AG10803 (cell line): ENCODE measurements around the gene ATAD3C.
A peak's percentile ranks its signal among the peaks of the same experiment; 100 is the strongest.
"Not testable (repeated sequence)": the region's sequence is repeated elsewhere in the genome, so short reads cannot be mapped to it uniquely, and the experiment has no call there.

Source experiments
- DNase-seq: peaks from one replicate; pipeline ENCODE4 v3.0.0; 2010; ENCODE audit warnings: low read depth
- H3K4me3 ChIP-seq: 2 replicates; pipeline ENCODE4 v1.5.1; 2011; ENCODE audit warnings: mild to moderate bottlenecking, low read length, control low read depth
- TF ChIP-seq, protein P1 (sequence below): conservative IDR thresholded peaks from 2 replicates; pipeline ENCODE4 v1.5.1; 2011; ENCODE audit warnings: mild to moderate bottlenecking, low read length, control low read depth, inconsistent platforms

Gene ATAD3C

DNA sequence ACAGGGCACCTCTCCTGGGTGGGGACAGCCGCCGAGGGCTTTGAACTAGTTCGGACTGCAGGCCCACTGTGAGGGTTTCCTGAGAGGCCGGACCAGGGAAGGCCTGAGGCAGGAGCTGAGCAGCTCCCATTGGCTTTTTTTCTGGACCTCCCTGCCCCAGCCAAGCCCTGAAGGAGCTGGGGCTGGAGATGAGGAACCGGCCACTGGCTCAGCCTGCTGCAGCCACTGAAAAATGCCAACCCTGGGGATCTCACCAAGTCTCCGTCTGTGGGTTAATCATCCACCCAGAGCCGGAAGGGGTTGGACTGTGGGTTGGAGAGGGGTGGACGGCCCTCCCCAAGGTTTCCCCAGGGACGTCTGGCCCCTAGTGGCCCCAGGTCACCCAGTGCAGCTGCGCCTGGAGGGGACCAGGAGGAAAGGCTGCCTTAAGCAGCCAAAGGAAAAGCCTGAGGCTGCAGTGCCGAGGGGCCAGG, 11.5 kb upstream of the ATAD3C start:
- DNase-seq, result no peak
- TF ChIP-seq, protein P1, sequence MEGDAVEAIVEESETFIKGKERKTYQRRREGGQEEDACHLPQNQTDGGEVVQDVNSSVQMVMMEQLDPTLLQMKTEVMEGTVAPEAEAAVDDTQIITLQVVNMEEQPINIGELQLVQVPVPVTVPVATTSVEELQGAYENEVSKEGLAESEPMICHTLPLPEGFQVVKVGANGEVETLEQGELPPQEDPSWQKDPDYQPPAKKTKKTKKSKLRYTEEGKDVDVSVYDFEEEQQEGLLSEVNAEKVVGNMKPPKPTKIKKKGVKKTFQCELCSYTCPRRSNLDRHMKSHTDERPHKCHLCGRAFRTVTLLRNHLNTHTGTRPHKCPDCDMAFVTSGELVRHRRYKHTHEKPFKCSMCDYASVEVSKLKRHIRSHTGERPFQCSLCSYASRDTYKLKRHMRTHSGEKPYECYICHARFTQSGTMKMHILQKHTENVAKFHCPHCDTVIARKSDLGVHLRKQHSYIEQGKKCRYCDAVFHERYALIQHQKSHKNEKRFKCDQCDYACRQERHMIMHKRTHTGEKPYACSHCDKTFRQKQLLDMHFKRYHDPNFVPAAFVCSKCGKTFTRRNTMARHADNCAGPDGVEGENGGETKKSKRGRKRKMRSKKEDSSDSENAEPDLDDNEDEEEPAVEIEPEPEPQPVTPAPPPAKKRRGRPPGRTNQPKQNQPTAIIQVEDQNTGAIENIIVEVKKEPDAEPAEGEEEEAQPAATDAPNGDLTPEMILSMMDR, result no peak
- H3K4me3 ChIP-seq, result no peak overlapping the region

DNA sequence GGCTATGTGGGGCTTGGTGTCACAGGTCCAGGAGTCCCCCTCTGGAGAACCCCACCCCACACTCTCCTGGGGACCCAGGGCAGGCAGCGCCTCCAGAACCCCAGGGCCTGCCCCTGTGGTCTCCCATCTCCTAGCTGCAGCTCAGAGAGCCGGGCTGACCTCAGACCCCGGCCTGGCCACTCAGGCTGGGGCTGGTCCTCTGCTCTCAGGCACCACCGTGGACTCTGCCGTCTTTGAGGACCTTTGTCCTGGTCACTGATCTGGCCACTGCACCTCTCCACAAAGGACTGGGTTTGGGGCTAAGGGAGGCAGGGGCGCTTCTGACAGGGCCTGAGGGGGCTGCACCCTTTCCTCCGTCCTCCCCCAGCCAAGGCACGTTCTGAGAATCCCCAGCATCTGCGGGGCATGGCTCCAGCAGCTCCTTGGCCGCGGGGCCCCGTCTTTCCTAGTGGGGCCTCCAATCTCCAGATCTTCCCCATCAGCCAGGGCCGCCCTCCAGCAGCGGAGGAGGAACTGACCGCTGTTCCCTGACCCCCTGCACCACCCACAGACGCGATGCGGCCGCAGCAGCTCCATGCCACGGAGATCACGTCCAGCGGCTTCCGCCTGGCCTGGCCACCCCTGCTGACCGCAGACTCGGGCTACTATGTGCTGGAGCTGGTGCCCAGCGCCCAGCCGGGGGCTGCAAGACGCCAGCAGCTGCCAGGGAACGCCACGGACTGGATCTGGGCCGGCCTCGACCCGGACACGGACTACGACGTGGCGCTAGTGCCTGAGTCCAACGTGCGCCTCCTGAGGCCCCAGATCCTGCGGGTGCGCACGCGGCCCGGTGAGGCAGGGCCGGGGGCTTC, 10.7 kb upstream of the ATAD3C start:
- TF ChIP-seq, protein P1, result no peak
- no peak for DNase-seq
- H3K4me3 ChIP-seq, result no peak overlapping the region

DNA sequence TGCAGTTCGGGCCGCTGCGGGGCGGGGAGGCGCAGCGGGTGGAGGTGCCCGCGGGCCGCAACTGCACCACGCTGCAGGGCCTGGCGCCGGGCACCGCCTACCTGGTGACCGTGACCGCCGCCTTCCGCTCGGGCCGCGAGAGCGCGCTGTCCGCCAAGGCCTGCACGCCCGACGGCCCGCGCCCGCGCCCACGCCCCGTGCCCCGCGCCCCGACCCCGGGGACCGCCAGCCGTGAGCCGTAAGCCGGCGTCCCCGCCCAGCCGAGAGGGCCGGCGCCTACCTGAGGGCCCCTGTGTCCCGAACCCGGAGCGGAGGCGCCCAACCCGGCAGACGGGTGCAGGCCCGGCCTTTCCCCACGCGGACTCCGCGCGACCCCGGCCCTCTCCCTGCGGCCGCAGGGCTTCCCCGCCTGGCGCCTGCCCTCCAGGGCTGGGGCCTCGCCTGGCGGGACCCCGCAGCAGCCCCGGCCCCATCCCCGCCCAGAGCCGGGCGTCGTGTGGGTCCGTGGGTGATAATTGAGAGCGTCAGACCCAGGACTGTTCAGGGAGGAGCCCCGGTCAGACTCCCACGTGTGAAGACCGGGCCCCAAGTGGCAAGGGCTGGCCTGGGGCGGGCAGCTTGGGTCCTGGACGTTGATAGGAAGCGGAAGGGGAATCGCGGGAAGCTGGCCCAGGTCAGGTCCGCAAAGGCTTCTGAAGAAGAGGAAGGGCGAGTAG, 9.8 kb upstream of the ATAD3C start:
- TF ChIP-seq, protein P1, result no peak
- no peak for DNase-seq
- H3K4me3 ChIP-seq, result no peak overlapping the region

DNA sequence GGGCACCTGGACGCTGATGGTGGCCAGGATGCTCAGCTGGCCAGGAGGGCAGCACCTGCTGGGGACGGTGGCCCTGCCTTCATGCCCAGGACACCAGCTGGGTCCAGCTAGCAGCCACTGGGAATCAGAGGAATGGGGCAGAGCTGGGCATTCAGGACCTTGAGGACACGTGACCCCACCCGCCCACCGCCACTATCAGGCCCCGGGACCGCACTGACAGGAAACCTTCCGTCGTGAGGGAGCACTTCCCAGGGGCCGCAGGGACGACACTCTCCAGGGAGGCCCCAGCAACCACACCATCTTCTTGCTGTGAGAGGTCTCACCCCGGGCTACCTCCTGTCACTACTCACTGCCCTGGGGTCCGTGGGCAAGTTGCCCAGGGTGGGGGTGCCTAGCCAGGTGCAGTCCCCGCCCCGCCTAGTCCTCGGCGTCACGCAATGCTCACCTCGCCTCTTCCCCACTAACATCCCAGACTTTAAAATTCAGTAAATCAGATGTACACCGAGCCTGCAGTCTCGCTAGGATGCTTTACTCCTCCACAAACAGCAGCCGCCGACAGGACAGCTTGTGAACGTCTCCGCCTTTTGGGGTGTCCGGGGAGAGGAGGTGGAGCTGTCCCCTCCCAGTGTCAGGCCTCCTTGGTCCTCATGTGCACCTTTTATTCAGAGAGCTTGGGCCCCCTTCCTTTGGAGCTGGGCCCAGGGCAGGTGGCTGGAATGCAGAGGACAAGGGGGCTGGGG, 9.1 kb upstream of the ATAD3C start:
- DNase-seq, result no peak
- TF ChIP-seq, protein P1, result no peak
- no peak overlapping the region for H3K4me3 ChIP-seq

DNA sequence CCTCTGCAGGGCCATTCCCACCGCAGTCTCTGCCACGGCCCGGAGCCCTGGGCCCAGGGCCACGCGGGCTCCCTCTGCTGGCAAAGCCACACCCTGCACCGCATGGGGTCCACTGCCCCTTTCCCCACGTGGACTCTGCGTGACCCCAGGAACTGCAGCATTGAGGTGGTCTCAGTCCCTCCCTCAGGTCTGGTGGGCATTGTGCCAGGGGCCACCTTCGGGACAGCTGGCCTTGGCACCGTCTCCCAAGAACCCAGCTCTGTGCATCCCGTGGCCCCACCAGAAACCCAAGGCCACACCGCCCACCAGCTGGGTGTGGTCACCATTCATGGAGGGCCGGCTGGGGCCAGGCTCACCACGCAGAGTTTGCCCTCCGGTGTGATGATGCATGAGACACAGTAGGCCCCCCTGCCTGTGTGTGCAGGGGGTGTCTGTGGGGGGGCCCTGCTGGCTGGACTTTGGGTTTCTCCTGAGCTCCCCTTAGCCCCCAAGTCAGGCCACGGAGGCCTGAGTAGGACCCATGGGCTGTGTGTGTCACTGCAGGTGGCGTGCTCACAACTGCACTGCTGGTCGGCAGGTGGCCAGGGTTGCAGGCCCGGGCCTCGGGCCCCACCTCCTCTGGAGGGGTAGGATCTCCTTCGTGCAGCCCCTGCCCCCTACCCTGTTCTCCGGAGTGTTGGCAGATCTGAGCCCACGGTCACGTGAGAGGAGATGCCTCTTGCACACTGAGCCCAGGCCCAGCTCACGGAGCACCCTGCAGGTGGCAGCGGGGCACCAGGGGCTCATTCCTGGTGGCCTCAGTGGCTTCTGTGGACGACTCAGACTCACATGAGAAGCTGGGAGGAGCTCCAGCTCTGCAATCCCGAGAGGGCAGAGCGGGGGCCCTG, 8.2 kb upstream of the ATAD3C start:
- H3K4me3 ChIP-seq, result no peak overlapping the region
- TF ChIP-seq, protein P1, result peak; percentile 75
- peak; percentile 15 for DNase-seq

DNA sequence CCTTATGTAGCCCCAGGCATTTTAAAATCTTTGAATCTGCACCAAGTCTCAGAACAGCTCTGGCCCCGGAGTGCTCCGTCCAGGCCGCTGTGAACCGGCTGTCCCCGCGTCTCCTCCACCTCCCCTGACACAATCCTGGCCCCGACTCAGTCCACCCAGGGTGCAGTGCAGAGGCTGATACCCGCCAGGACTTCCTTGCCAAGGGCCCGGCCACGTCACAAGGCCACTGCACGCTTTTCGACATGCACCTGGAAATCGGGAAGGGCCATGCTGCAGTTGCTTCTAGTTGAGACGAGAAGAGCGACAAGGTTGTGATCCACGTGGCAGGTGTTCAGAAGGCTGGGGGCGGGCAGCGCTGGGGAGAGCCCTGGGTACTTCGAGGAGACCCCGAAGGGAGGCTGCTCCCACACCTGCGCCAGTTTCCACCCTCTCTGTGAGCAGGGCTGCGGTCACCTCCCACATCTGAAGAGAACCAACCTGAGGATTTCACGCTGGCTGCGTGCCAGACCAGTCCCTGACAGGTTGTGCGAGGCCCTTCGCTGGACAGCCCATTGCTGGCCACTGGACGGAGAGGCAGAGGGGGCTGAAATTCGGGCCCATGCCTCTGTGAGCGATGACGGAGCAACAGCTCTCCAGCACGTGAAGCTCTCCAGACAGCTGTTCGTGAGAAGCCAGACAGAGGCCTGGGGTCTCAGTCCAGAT, 7.3 kb upstream of the ATAD3C start:
- TF ChIP-seq, protein P1, result no peak
- H3K4me3 ChIP-seq, result no peak overlapping the region
- DNase-seq, result no peak

DNA sequence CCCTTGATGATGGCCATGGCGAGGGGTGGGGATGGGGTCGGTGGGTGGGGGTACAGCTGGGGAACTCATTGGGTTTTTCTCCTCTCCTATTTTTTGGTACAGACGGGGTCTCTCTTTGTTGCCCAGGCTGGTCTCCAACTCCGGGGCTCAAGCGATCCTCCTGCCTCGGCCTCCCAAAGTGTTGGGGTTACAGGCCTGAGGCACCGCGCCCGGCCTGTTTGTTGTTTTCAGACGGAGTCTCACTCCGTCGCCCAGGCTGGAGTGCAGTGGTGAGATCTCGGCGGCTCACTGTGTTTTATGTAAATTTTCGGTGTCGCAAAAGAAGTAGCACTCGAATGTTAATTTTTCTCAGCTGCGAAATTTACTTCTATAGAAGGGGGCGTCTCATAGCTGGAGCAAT, 2.9 kb upstream of the ATAD3C start:
- not testable (repeated sequence) for H3K4me3 ChIP-seq, DNase-seq

DNA sequence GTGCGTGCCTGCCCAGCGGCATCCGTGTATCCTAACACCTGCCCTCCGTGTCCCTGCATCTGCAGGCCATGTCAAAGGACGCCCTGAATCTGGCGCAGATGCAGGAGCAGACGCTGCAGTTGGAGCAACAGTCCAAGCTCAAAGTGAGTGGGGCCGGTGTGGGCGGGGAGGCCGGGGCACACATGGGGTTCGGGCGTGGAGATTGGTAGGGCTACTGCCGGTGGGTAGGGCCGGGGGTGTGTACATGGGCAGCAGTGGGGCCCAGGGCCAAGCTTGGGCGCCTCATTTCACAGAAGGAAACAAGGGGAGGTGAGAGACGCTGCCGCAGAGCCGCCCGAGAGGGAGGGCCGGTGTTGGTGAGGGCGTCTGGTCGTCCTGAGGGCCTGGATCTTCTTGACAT, 1.1 kb downstream of the ATAD3C start:
- DNase-seq, H3K4me3 ChIP-seq: not testable (repeated sequence)
